Measurements from ENCODE around the gene EDIL3.

GRCh38 chr5:84162695-84163094, 222.0 kb downstream of the EDIL3 start:
- no peak for TF ChIP-seq CTCF (IDR thresholded peaks at IDR 0.05)
- TF ChIP-seq POLR2A (IDR thresholded peaks at IDR 0.05): no peak
- no peak for TF ChIP-seq POLR2AphosphoS5 (IDR thresholded peaks at IDR 0.05)
- no peak for TF ChIP-seq EP300 (IDR thresholded peaks at IDR 0.05)

All from suprapubic skin (tissue), 4 donors.